ENCODE measurements around the gene NEURL1.

Gene NEURL1

GRCh38 chr10:103449208-103450144, 44.0 kb upstream of the NEURL1 start:
- H3K4me3 ChIP-seq (ENCODE audit: low read depth, low read length), result no peak overlapping the region
- no peak for TF ChIP-seq CTCF (IDR thresholded peaks at IDR 0.05; ENCODE audit: low read depth, low read length)

GRCh38 chr10:103450201-103450695, 43.3 kb upstream of the NEURL1 start:
- H3K4me3 ChIP-seq (ENCODE audit: low read depth, low read length), result no peak overlapping the region
- TF ChIP-seq CTCF (IDR thresholded peaks at IDR 0.05; ENCODE audit: low read depth, low read length), result no peak

- no peak for TF ChIP-seq CTCF (IDR thresholded peaks at IDR 0.05; ENCODE audit: low read depth, low read length)
- peak overlapping the region; percentile 61 for H3K4me3 ChIP-seq (ENCODE audit: low read depth, low read length)
Observed at GRCh38 chr10:103451091-103451813, 42.3 kb upstream of the NEURL1 start.

- H3K4me3 ChIP-seq (ENCODE audit: low read depth, low read length), result peak within 1 kb of the TSS; percentile 61
- TF ChIP-seq CTCF (IDR thresholded peaks at IDR 0.05; ENCODE audit: low read depth, low read length), result no peak
Observed at GRCh38 chr10:103451831-103452505, 41.5 kb upstream of the NEURL1 start, which contains the start of gene CALHM2. TSS of gene CALHM2 (minus strand) at chr10:103452370. CDS start at chr10:103449941, 2,429 bp downstream.

GRCh38 chr10:103452506-103453230, 40.8 kb upstream of the NEURL1 start:
- H3K4me3 ChIP-seq (ENCODE audit: low read depth, low read length), result peak overlapping the region; percentile 61
- no peak for TF ChIP-seq CTCF (IDR thresholded peaks at IDR 0.05; ENCODE audit: low read depth, low read length)

GRCh38 chr10:103454026-103454425, 39.5 kb upstream of the NEURL1 start:
- TF ChIP-seq CTCF (IDR thresholded peaks at IDR 0.05; ENCODE audit: low read depth, low read length), result no peak
- no peak overlapping the region for H3K4me3 ChIP-seq (ENCODE audit: low read depth, low read length)

Measured in WI38 (cell line).